COR-L47 (cell line): Measurements from ENCODE around the gene TIMM21.

Source experiments
- DNase-seq: peaks from one replicate; lab custom pipeline; 2025; lab: John Stamatoyannopoulos, UW

TIMM21 gene, protein sequence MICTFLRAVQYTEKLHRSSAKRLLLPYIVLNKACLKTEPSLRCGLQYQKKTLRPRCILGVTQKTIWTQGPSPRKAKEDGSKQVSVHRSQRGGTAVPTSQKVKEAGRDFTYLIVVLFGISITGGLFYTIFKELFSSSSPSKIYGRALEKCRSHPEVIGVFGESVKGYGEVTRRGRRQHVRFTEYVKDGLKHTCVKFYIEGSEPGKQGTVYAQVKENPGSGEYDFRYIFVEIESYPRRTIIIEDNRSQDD

DNA sequence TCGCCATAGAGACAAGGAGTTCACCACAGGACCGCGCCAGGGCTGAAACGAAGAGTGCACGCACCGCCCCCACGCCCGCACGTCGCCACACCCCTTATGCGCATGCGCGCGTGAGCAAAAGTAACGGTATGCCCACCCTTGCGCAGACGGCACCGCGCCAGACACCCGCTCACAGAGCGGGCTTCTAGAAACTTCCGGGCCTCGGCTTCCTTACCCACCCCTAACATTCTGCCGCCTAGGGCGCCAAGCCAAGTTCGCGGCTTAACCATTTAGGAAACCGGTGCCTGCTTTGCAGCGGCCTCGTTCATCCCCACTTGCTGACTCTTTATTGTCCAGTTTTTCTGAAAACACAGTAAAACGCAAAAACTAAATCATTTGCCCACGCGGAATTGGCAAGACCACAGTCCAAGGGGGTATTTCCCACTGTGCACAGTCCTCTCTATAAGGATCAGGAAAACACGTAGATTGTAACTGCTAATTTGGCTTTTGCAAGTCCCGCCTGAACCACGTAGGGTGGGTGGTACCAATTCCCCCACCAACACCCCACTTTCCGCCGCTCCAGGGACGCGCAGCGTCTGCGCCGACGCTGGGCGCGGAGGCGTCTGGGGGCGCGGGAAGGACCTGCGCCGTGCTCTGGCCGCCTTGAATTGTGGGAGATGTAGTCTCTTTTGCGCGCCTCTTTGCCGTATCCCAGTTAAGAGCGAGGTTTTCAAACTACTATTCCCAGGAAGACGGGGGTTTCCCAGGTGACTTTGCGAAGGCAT is at the start of gene TIMM21, which contains the start of gene FBXO15:
Gene TIMM21, plus strand, starts transcription at position 745 of the 764 bp plus-strand sequence. CDS start 286 bp downstream, outside the sequence.
Gene FBXO15, minus strand, starts transcription at position 56 of the 764 bp plus-strand sequence. Its CDS starts 49 bp downstream, at position 7.
- peak; percentile 98 for DNase-seq

DNA sequence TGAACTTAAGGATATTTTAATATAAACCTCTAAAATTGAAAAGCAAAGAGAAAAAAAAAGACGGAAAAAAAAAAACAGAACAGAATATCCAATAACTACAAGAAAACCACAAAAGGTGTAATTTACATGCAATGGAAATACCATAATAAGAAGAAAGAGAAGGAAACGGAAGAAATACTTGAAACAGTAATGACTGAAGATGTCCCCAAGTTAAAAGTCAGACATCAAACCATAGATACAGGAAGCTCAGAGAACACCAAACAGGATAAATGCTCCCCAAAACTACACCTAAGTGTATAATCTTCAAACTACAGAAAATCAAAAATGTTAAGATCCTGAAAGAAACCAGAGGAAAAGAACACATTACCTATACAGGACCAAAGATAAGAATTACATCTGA is 39.9 kb upstream of the TIMM21 start:
- DNase-seq = no peak

DNA sequence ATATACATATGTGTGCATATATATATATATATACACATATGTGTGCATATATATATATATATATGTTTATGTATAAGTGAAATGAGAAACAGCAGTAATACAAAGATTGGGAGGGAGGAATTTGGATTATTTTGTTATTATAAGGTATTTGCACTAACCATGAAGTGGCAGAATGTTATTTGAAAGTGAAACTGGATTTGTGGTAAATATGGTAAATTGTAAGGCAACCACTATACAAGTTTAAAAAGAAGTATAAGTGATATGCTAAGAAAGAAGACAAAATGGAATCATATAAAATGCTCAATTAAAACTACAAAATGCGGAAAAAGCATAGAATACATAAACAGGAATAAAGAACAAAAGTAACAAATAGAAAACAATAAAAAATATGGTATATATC is 38.2 kb upstream of the TIMM21 start:
- DNase-seq = no peak

DNA sequence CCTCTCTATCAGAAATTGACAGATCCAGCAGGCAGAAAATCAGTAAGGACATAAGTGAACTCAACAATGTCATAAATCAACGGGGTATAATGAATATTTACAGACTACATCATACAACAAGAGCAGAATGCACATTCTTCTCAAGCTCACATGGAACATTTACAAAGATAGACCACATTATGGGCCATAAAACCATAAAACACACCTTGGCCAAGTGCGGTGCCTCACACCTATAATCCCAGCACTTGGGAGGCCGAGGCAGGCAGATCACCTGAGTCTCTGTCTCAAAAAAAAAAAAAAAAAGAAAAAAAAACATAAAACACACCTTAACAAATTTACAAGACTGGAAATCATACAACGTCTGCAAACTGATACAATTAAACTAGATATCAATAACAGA is 37.3 kb upstream of the TIMM21 start:
- no peak for DNase-seq

DNA sequence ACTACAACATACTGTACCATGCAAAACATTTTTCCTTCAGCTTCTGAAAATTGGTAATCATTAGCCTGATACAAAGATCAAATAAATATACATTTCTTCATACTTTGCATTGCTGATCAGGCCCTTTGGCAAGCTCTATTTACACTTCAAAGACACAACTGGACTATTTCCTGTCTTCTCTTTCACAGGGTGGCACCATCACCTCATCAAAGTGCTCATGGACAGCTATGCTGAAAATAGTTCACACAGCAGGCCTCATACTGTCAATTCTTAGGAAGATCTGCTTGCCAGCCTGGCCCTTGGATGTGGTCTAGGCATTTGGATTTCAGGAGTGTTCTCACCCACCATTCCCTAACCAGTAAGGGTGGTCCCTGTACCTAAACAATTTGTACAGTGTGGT is 34.6 kb upstream of the TIMM21 start:
- DNase-seq = no peak

DNA sequence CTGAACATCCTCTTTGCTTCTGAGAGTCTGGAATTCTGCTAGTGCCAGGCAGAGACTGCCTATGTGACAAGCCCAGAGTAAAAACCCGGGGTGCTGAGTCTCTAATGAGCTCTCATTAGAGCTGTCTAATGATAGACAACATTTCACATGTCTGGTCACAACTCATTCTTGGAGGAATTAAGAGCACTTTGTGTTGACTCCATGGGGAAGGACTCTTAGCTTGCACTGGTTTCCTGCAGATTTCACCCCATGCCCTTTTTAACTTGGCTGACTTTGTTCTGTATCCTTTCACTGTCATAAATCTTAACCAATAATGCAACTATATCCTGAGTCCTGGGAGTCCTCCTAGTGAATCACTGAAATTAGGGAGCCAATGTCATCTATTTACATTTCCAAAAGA is 34.2 kb upstream of the TIMM21 start:
- DNase-seq = peak; percentile 27

DNA sequence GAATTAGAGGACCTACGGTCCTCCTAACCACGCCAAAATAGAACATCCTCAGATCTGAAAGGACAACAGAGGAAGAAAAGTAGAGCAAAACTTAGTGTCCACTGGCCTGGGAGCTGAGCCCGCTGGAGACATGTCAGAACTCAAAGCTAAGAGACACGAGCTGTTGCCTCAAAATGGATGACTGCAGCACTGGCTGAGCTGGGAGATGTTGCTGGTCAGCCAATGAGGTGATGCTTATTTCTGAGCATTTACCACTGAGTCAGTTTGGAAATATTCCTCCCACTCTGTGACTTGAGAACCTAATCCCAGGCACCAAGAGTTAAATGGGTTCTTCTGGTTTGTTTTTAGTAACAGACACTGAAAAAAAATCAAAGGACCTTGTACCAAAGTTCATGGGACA is 33.3 kb upstream of the TIMM21 start:
- DNase-seq = no peak

DNA sequence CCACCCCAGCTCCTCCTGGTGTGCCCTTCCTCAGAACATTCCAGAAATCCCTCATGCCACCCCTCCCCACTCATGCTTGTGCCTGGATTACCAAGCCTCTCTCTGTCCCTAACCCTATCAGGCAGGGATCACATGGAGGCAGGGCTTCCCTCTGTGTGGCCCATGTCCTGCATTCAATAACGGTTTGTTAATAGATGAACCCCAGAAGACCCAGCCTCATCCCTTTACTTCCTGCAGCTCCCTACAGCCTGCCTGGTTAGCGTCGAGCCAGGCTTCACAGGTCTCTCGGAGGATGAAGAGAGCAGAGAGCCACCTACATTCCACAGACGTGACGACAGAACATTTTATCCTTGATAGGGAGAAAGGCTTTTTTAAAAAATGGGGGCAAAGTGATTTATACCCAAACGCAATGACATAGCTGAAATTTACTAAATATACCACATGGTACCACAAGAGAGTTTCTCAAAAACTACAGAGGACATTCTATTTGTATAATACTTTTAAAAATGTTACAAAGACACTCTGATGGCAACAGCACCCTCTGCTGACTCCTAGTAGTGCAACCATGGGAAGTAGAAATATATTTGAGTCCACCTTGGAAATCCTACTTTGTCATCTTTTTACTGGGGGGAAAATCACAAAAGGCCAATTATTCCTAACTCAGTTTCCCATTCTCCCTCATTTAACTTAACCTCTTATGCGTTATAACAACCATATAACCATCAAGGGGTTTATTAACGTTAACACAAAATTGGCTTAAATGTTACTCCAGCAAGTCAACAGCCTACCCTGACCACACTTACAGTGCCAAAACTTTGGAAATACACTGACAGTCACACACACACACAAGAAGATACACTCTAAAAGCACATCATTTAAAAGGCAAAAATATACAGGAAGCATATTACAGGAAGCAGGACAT is 31.4 kb upstream of the TIMM21 start:
- DNase-seq = peak; percentile 35

DNA sequence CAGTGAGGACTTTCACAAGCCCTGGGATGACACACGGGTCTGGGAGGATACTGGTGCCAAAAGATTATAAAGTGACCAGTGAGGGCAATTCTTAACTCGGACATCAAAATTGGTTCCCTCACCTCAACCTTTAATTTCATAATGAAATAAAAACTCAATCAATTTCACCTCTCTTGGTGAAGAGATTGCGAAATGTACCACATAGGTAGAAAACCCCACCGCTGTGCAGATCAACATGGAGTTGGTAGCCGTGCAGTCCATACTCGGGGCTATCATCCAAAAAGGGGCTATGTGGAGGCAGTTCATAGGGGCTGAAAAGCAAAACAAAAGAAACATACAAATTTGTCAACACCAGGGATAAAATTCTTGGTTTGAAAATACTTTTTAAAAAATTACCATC is 25.1 kb upstream of the TIMM21 start:
- no peak for DNase-seq

DNA sequence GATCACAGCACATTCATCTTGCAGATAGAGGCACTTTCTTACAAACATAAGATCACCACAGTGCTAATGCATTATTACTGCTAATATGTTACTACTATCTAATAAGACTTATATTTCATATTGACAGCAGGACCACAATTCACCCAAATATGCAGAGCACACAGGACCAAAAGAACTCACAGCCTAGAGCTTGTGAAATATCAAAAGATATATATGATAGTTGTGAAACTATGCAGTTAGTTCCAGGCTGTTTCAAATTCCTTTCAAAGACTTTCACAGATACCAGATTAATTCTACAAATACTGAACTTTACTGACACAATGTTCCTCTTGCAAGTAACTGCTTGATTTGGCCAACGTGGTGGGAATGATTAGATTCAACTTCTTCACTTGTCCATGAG is 23.7 kb upstream of the TIMM21 start:
- no peak for DNase-seq

DNA sequence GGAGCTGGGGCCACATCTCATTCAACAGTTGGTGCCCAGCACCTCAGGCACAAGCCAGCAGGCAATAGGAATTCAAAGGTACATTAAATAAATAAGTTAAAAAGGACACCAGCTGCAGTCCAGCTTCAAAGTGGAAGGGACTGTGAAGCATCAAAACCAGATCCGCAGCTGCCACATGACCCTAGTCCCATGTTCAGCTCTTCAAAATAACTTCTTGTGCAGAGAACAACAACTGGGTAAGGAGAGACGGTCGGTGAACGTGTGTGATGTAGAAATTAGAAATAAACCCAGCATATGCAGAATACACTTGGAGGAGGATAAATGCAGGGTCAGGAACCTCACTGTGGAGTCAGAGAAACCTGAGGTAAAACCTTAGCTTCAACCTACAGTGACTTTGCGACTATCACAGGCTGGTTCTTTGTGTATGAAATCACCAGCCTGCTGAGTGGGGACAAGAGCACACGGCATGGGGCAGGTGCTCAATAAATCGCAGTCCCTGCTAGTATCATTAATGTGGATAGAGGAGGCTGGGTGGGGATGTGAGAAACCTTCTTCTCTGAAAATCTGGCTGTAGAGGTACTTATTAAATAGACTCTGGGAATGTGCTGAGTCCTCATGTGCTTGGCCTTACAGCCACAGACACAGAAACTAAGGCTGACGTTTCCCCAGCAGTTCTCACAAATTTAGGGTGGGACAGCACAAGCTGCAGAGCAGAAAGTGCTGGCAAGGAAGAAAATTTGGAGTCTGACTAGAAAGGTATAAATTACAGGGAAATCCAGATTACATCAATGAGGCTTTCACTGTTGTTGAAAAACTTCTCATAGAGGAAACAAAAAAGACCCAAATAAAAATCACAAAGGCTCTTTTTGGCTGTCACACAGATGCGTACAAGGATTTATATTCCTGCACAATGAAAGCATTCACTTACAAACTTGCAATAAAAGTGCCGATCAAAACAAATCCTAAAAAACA is 21.4 kb upstream of the TIMM21 start:
- DNase-seq = peak; percentile 20

DNA sequence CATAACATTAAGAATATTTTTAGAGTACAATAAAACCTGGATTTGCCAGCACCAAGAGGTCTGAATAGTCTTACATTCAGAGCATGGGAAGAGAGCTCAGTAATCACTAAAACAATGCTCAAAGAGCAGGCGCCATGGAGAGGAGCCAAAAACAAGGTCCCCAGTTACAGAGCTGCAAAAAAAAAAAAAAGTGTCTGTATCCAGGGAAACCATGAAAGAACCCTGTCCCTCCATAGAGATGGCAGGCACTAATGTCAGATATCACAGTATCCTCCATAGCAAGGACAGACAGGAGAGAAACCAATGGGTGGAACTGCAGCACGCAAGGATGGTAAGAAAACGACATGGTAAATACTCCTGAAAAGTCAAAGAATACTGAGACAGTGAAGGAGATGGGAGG is 20.2 kb upstream of the TIMM21 start:
- no peak for DNase-seq

DNA sequence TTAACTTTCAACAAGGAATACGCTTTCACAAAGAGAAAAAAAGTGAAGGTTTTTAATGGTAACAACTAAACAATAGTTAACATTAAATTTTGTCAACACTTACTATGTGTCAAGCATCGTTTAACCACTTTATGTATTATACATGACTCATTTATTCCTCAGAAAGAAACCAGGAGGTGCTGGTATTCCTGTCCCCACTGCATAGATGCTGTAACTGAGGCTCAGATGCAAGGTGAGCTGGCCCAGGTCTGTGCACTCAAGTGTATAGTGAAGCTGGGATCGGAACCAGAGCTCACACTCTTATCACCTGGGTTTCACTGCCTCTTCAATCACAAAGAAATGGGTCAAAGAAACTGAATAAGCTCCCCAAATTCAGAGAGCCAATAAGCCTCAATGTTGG is 17.2 kb upstream of the TIMM21 start:
- no peak for DNase-seq

DNA sequence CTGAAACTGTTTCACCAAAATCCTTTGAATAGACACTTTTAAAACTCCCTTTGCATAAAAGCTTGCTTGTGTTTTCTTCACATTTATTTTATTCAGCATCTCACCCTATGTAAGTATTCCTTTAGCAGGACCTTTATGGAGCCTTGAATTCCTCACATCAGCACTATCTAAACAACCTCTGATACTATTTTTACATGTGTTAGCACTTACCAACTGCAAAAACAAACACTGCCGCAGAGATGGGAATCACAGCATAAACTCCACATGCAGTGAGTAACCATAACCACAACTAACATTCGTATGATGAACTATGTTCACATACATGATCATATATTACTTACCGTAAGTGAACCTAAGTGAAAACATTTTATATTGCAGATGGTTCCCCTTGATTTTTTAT is 16.1 kb upstream of the TIMM21 start:
- no peak for DNase-seq

DNA sequence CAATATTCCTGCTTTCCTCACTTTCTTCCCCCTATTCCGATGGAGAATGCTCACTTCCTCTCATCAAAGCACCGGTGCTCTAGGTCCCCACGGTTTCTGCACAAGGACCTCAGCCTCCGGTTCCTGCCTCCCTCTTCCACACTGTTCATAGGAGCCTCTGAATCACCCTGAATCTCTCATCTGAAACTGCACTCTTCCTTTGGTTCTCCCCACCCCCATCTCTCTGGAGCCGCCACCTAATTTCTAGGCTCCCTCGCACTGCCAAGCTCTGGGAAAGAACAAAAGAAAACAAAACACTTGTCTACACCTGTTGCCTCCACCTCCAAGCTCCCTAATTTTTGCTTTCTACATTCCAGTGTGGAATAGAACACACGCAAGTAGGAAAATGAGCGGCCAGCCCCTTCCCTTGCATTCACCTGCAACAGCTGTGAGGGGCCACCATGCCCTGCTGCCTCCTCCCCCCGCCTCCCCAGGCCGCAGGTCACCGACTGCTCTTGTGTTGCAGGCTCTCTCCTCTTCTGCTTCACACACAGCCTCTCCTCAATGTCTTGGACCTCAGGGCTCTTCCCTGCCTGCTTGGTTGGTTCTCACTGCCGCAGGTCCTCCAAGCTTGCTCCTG is 10.3 kb upstream of the TIMM21 start:
- DNase-seq = no peak

DNA sequence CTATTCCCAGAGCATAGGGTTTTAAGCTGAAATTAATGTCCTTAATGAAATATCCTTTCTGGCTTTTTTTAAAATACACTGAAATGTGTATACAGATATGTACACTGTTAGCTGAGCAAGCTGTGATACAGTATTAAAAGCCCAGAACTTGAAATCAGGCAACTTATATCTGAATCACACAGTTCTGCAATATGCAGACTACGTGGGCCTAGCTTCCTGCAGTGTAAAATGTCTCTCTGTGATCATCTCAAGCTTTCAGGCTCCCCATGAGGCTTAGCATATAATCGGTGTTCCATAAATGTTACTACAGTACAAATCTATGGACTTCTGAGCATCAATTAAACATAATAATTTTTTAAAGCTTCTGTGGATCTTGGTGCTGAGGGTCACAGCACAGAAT is 8.9 kb upstream of the TIMM21 start:
- DNase-seq = no peak

DNA sequence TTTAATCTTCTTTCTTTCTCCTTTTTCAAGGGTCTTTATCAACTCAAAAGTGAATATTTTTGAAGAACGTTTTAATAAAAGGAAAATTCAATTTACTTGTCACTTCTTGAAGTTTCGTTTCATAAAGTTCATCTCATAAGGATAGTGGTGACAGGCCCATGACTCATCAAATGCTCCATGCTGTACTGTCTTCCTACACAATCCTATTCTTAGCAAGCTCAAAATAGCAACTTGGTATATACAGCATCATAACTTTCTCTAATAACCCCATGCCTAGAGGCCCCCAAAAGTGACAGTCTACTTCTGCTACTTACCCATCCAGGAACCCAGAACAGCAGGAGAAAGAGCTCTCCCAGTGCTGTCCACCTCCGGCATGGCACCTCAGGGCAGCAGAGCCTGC is 8.4 kb upstream of the TIMM21 start:
- DNase-seq = no peak

DNA sequence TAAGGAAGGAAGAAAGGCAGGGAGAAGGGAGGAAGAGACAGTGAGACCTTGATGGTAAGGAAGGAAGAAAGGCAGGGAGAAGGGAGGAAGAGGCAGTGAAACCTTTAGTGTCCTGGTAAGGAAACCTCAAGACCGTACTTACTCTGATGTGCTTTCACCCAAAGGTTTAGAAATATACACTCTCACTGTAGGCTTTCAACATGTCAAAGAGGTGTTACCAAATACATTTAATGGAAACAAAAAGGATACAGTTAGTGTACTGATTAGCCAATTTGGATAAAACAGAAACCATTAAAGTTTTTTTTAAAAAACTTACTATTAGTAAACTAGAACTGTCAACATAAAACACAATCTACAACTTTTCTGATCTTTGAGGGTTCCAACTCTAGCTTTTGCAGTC is 7.7 kb upstream of the TIMM21 start:
- DNase-seq = no peak

DNA sequence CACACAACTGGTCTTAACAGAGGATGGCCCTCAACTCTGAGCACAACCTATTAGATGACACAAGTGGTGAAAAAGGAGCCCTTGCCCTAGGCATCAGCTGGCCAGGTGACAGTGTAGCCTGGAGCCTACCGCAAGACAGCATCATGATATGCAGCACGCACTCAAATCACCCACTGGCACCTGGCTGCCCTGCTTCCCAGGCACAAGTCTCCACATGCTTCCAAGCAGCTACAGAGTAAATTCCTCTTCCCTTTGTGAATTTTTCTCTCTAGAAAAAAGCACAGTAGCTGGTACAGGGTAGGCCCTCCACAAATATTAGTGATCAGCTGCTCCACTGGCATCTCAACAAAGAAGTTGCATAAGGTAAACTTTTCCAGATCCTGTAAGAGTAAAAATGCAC is 6.7 kb upstream of the TIMM21 start:
- DNase-seq = no peak

DNA sequence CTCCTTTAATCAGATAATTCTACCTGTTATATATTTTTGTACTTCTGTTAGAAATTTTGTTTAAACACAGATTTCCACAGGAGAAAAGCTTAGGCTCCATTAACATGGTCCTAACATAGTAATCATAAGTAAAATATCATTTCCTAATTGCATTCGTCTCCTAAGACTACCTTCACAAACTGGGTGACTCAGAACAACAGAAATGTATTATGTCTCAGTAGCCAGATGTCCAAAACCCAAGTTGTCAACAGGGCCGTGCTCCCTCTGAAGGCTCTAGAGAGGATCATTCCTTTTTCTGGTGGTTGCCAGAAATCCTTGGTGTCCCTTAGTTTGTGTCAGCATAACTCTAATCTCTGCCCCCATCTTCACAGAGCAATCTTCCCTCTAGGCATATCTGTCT is 6.1 kb upstream of the TIMM21 start:
- no peak for DNase-seq

DNA sequence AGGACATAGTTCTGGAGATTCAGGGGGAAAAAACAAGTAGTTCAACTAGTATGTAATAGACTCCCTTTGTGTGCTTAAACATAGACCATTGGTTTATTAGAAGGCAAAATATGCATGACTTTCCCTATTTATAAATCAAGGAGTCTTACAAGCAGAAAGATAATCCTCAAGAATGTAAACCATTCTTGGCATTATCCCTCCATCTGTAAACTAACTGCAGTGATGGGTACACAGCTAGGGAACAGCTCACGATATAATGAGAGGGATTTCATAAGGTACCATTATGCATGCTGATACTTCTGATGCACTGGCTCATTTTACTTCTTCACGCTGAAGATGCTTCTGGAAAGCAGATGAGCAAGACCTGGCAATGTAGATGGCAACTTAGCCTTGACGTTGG is 1.6 kb upstream of the TIMM21 start:
- DNase-seq = no peak
